ENCODE measurements around the gene P2RX1.

GRCh38 chr17:3866276-3866675 lies 50.0 kb downstream of the P2RX1 start:
- TF ChIP-seq CTCF (IDR thresholded peaks at IDR 0.05) = no peak
- no peak for TF ChIP-seq POLR2A (IDR thresholded peaks at IDR 0.05)

Measured in esophagus squamous epithelium (tissue), 4 donors.